D721Med (cell line): ENCODE measurements around the gene TEX2.

ENCODE experiments used
- DNase-seq: peaks from one replicate; pipeline ENCODE4 v3.0.0; 2011; ENCODE audit warnings: low spot score; ENCODE audit not compliant: insufficient read length
- FAIRE-seq: peaks from 2 replicates; lab custom pipeline; 2011; peaks lifted over from hg19 to GRCh38; lab: Jason Lieb, UNC
- TF ChIP-seq, protein P1 (sequence below): IDR thresholded peaks from 2 replicates; pipeline ENCODE4 v1.5.1; 2012; ENCODE audit warnings: mild to moderate bottlenecking, control low read depth; ENCODE audit not compliant: insufficient read depth; ENCODE audit errors: missing control alignments

Gene TEX2

DNA sequence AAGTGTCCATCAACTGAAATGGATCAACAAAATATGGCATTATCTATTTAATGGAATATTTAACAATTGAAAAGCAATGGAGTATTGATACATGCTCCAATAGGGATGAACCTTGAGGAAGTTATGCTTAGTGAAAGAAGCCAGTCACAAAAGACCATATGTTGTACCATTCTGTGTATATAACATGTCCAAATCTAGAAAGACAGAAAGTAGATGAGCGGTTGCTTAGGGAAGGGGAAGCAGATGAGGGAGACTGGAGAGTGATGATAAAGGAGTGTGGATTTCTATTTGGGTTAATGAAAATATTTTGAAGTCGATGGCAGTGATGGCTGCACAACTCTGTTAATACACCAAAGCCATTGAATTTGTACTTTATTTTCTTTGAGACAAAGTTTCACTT lies 124.6 kb downstream of the TEX2 start:
- FAIRE-seq: no peak
- DNase-seq: no peak
- TF ChIP-seq, protein P1, sequence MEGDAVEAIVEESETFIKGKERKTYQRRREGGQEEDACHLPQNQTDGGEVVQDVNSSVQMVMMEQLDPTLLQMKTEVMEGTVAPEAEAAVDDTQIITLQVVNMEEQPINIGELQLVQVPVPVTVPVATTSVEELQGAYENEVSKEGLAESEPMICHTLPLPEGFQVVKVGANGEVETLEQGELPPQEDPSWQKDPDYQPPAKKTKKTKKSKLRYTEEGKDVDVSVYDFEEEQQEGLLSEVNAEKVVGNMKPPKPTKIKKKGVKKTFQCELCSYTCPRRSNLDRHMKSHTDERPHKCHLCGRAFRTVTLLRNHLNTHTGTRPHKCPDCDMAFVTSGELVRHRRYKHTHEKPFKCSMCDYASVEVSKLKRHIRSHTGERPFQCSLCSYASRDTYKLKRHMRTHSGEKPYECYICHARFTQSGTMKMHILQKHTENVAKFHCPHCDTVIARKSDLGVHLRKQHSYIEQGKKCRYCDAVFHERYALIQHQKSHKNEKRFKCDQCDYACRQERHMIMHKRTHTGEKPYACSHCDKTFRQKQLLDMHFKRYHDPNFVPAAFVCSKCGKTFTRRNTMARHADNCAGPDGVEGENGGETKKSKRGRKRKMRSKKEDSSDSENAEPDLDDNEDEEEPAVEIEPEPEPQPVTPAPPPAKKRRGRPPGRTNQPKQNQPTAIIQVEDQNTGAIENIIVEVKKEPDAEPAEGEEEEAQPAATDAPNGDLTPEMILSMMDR: no peak

- TF ChIP-seq, protein P1: no peak
- FAIRE-seq (no peak), DNase-seq (no peak)
Measured at GRCh38 chr17:64135000-64135399, 128.1 kb downstream of the TEX2 start.

- DNase-seq (no peak), FAIRE-seq (no peak)
- TF ChIP-seq, protein P1: no peak
Measured at GRCh38 chr17:64134216-64134970, 128.7 kb downstream of the TEX2 start.

DNA sequence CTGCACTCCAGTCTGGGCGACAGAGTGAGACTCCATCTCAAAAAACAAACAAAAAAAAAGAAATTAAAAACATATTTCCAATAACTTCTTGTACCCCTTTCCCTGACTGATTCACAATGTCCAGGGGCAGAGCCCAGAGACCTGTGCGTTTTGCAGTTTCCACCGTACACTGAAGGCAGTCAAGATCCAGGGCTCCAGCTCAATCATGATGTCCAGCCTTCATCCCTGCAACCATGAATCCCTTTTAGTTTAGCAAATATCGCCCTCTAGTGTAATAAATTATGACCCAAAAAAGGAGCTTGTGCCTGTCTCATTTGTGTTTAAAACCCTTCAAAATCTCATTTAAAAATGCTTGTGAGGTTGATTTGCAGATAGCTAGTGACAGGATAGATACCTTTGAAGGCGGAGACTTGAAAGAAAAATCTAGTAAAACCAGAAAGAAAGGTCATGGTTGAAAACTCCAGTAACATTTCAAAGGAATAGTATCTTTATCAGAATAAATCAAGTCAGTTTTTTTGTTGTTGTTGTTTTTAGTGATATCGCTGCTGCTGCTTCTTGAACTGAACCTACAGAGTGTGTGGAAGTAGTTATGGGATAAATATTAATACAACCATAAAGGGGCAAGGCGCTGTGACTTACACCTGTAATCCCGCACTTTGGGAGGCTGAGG lies 129.4 kb downstream of the TEX2 start:
- TF ChIP-seq, protein P1: peak; percentile 92

DNA sequence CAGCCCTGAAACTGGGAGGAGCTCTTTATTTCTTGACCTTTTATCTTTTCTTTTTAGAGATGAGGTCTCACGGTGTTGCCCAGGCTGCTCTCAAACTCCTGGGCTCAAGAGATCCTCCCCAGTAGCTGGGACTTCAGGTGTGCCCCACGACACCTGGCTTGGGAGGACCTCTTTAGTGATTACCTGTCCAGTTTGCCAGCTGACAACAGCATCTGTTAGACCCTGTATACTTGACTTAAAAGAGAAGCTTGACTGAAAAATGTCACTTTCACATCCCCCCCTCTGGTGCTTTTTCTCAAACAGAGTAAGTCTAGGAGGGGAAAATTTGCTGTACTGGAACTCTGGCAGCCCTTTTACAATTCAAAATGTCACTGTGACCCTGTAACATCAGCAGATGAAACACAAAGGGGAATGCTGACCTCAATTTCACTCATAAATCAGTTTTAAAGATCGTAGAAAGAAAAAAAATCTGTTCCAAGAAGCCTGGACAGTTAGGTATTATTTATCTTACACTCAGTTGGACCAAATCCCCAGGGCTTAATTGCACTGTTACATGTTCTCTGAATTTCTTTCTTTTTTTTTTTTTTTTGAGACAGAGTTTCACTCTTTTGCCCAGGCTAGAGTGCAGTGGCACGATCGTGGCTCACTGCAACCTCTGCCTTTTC lies 131.3 kb downstream of the TEX2 start:
- TF ChIP-seq, protein P1: no peak
- no peak for FAIRE-seq
- DNase-seq: no peak

More for the DNA sequence above, 129.4 kb downstream of the TEX2 start:
- DNase-seq: peak; percentile 50
- no peak for FAIRE-seq

DNA sequence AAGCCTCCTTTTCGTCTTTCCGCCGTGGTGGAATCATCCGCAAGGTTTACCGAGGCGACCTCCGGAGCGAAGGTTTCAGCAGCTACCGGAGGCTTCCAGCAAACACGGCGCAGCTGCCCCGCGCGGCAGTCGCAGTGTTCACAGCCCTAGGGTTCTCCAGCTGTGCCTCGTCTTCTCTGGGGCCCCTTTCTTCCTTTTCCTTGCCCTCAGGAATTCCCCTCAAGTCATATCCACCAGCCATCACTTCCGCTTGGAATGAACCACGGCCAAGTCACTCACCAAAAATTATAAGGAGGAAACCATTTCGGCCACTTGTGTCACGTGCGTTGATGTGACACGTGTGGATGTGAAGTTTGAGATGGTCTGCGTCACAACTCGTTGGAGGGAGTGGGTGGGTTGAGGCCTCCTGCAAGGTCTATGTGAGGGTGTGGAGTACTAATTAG lies 132.5 kb downstream of the TEX2 start:
- DNase-seq (no peak), FAIRE-seq (no peak)
- TF ChIP-seq, protein P1: no peak
